Stimulated activated CD8-positive, alpha-beta memory T cell treated with anti-CD3 and anti-CD28 coated beads, Interleukin-15, amount 100 ng/mL, for 4 hours (primary cell): Measurements from ENCODE around the gene CD47.

Experiments used
- DNase-seq, 2 donors: peaks; one replicate each; pipeline ENCODE4 v3.0.0-alpha.2; 2020; ENCODE audit warnings: low read depth in 2 of 2

The CD47 gene

GRCh38 chr3:108091498-108092250, 843 bp upstream of the CD47 start:
- peak in 1 of 2 donors; percentile 16 for DNase-seq

- peak; percentile 48 to 50 for DNase-seq
Measured at GRCh38 chr3:108090049-108090700, 656 bp downstream of the CD47 start.

- no peak for DNase-seq
Measured at GRCh38 chr3:108089579-108089978, 1.3 kb downstream of the CD47 start.

GRCh38 chr3:108088697-108089096, 2.1 kb downstream of the CD47 start:
- DNase-seq: no peak

- DNase-seq: no peak
Measured at GRCh38 chr3:108088146-108088545, 2.7 kb downstream of the CD47 start.

GRCh38 chr3:108086653-108087052, 4.2 kb downstream of the CD47 start:
- DNase-seq: no peak

- no peak for DNase-seq
Measured at GRCh38 chr3:108085810-108086350, 5.0 kb downstream of the CD47 start.

DNA sequence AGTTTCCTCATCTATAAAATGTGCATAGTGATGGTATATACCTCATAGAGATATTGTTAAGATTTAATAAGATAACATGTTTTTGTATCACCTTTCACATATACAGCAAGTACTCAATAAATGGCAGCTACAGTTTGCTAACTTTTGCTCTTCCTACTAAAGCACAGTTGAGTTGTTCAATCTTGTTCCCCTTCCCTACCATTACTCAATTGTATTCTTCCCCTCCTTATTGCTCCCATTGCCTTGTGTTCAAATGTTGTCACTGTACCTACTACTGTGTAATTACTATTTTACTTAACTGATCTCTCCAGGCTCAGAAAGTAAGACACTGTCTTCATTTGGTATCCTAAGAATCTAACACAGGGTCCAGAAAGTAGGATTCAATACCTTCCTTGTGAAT, 5.5 kb downstream of the CD47 start:
- DNase-seq: no peak

GRCh38 chr3:108079877-108080276, 11.0 kb downstream of the CD47 start:
- DNase-seq: no peak

- no peak for DNase-seq
Measured at GRCh38 chr3:108079043-108079442, 11.8 kb downstream of the CD47 start.

- no peak for DNase-seq
Measured at GRCh38 chr3:108076564-108076963, 14.3 kb downstream of the CD47 start.

GRCh38 chr3:108073764-108074431, 16.9 kb downstream of the CD47 start:
- no peak for DNase-seq

DNA sequence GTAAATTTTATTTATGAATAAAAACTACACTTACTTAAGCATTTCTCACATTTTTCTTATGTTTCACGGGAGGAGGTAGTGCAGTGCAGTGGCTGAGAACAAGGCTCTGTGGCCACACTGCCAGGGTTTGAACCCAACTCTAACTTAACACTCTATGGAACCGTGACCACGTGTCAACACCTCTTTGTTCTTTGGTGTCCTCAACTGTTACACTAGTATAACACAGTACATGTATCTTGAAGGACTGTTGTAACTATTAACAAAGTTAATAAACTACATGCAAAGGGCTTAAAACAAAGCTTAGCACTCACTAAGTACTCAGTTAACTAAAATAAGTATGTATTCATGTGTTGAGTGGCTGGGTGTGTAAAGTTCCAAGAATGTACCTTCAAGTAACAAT, 19.5 kb downstream of the CD47 start:
- DNase-seq: no peak

DNA sequence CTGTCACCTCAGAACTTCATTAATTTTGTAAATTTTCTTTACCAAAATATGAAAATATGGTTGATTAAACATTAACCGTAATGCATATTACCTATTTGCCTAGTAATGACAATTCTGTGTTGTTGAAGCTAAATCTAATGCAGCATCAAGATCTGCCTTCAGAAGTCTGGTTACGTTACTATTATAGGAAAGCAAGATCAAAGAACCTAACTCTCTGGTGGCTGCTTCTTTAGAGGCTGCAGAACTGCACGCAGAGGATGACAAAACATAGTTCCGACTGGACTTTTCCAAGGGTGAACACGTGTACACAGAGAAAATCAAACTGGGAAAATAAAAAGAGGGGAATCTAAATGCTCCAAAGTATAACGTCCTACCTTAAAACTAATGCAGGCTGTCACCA, 20.5 kb downstream of the CD47 start:
- DNase-seq: no peak

DNA sequence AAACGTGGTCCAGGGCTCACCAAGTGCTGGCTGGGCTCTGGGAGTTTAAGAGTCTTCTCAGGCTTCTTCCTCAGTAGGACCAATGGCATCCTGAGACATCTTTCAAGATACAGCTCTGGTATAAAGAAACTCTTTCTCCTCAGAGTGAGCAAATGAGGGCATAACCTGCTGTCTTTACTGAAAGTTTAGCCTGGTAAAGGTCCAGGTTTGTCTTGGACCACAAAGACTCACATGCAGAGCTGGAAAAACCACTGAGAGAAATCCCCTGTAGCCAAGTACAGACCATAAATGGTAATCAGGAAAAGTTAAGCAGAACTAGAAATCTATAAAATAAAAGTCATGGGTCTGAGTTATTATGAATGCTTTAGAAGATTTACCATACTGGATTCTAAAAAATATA, 23.1 kb downstream of the CD47 start:
- no peak for DNase-seq

GRCh38 chr3:108065096-108065495, 25.7 kb downstream of the CD47 start:
- DNase-seq: no peak

GRCh38 chr3:108064293-108064887, 26.4 kb downstream of the CD47 start:
- no peak for DNase-seq

DNA sequence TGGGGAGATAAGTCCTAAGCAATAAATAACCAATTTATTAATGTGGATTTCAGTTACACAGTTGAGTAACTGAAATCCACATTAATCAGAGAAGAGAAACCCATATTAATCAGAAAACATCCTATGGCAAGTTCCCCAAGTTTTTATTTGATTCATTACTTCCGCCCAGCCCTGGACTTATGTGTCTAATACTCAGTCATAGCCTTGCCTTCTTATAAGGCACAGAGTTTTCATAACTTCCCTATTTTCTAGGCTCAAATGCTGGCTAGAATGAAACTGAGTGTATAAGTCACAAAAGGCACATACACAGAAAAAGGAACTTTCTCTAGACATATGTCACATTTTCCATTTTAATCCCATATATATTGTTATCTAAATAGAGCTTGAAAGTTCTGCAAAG, 28.8 kb downstream of the CD47 start:
- DNase-seq: no peak

- DNase-seq: no peak
Measured at GRCh38 chr3:108060331-108060730, 30.5 kb downstream of the CD47 start.

- no peak for DNase-seq
Measured at GRCh38 chr3:108055931-108056330, 34.9 kb downstream of the CD47 start.

DNA sequence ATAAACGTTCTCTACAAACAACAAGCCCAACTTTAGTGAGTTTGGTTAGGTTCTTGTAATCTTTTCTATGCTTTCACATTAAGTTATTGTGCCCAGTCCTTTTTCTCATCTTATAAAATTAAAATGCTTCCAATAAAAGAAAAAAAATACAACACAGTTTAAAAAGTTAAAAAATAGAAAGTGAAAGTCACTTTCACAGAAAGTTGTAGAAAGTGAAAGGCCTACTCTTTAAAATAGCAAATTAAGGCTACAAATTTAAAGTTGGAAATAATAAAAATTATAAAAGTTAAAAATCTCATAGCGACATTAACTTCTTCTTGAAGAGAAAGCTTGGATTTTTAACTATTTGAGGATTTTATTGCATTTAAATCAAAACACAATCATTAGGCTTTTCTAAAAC, 35.9 kb downstream of the CD47 start:
- no peak for DNase-seq

- DNase-seq: no peak
Measured at GRCh38 chr3:108053483-108053882, 37.3 kb downstream of the CD47 start.
